GM18498 (cell line): ENCODE measurements around the gene CCDC157.
"Not testable (repeated sequence)": the region's sequence is repeated elsewhere in the genome, so short reads cannot be mapped to it uniquely, and the experiment has no call there.

Source experiments
- ATAC-seq: cut with Tn5 transposase; IDR thresholded peaks from one replicate; pipeline ENCODE4 v1.9.1; 2021; ENCODE audit warnings: mild to moderate bottlenecking, moderate library complexity; ENCODE audit not compliant: unreplicated experiment

Gene CCDC157

GRCh38 chr22:30325724-30326254 lies 31.0 kb upstream of the CCDC157 start:
- no peak for ATAC-seq

- peak; percentile 28 for ATAC-seq
Measured at GRCh38 chr22:30326255-30326705, 30.5 kb upstream of the CCDC157 start.

GRCh38 chr22:30326706-30327362 lies 30.0 kb upstream of the CCDC157 start, which contains the start of gene TBC1D10A:
TSS of gene TBC1D10A (minus strand) at chr22:30326941. CDS start at chr22:30326881, 60 bp downstream.
- ATAC-seq, result peak; percentile 89

GRCh38 chr22:30327864-30328345 lies 28.9 kb upstream of the CCDC157 start:
- ATAC-seq, result no peak

GRCh38 chr22:30328466-30329049 lies 28.2 kb upstream of the CCDC157 start:
- no peak for ATAC-seq

GRCh38 chr22:30332551-30332950 lies 24.3 kb upstream of the CCDC157 start:
- ATAC-seq, result no peak

GRCh38 chr22:30332994-30333706 lies 23.7 kb upstream of the CCDC157 start:
- ATAC-seq, result no peak

GRCh38 chr22:30333707-30334087 lies 23.1 kb upstream of the CCDC157 start:
- ATAC-seq, result no peak

GRCh38 chr22:30334646-30335045 lies 22.2 kb upstream of the CCDC157 start:
- no peak for ATAC-seq

GRCh38 chr22:30335236-30335635 lies 21.6 kb upstream of the CCDC157 start:
- ATAC-seq, result no peak

GRCh38 chr22:30336752-30337460 lies 19.9 kb upstream of the CCDC157 start:
- no peak for ATAC-seq

- ATAC-seq, result no peak
Measured at GRCh38 chr22:30337461-30337778, 19.4 kb upstream of the CCDC157 start.

GRCh38 chr22:30338341-30338740 lies 18.5 kb upstream of the CCDC157 start:
- ATAC-seq, result not testable (repeated sequence)

- ATAC-seq, result no peak
Measured at GRCh38 chr22:30338802-30339201, 18.0 kb upstream of the CCDC157 start.

GRCh38 chr22:30340911-30341685 lies 15.7 kb upstream of the CCDC157 start:
- no peak for ATAC-seq

GRCh38 chr22:30344447-30345200 lies 12.2 kb upstream of the CCDC157 start:
- ATAC-seq, result no peak

- no peak for ATAC-seq
Measured at GRCh38 chr22:30347255-30347892, 9.4 kb upstream of the CCDC157 start.

- no peak for ATAC-seq
Measured at GRCh38 chr22:30348404-30348803, 8.4 kb upstream of the CCDC157 start.

GRCh38 chr22:30348809-30349208 lies 8.0 kb upstream of the CCDC157 start:
- ATAC-seq, result no peak
